ENCODE results near the gene PRKAB2. TPM values are rescaled to one million over a fixed set of nuclear protein-coding genes. Genes with fewer than 3 reads are reported as not detected.
"Not testable (repeated sequence)": the region's sequence is repeated elsewhere in the genome, so short reads cannot be mapped to it uniquely, and the experiment has no call there.

PRKAB2 gene
- polyA plus RNA-seq, 3 donors from 2014 or later, result 1.0 to 2.7 (median 2.3) TPM

DNA sequence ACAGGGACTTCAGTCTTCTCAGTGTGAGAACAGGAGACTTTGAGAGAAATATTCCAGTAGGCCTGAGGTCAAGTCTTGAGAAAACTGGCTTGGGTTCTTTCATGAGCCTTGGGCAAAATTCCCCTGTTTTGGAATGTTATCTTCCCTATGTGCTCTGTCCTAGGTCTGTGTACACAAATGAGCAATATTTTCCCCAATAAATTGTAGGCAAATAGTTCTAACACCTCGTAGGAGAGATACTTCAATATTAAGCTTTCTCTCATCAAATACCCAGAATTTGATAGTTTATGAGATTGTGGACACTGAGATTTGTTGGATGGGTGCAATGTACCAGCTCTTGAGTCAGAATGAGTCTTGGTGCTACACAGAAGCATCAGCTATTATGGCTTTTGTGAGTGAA is 57.9 kb downstream of the PRKAB2 start:
- H3K4me1 Mint-ChIP-seq; DNase-seq; H3K27me3 Mint-ChIP-seq (ENCODE audit: low read depth in 3 of 3); H3K4me3 Mint-ChIP-seq; H3K9me3 Mint-ChIP-seq; H3K36me3 Mint-ChIP-seq; H3K27ac Mint-ChIP-seq: not testable (repeated sequence)

DNA sequence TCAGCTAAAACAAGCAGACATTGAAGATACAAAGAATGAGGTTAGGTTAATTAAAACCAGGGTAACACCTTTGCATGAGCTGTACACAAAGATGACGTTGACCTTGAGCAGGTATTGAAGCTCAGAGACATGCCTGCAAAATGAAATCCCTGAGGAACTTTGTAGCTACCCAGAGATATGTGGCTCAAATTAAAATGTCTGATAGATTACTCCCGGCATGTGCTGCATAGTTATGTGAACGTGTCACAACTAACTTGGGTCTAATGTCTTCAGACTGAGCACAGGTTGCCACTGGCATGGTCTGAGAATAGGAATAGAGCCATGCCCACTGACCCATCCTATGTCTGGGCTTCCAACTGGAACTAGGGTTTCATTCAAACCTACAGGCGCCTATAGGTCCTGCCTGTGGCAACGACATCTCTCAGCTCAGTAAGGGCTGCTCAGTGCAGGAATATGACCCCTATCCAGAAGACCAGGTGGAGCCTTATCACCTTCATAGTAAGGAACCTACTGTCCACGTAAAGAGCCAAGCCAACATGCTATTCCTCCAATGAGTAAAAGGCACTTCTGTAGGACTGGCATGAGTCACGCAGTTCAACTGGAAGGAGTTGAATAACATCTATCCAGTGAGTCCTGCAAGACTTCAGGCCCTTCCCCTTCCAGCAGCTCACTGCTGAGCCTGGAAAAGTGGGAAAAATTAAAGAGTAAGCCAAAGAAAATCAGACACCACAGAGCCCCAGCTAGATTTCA is 60.7 kb downstream of the PRKAB2 start:
- H3K9me3 Mint-ChIP-seq, result no peaks in the 10 kb centered on the region
- H3K27ac Mint-ChIP-seq, result no peak overlapping the region
- H3K36me3 Mint-ChIP-seq, result no peaks in the 10 kb centered on the region
- H3K4me3 Mint-ChIP-seq, result no peak overlapping the region
- peaks cover 0 to 10% (median 4%) of the 10 kb centered on the region in 3 donors for H3K27me3 Mint-ChIP-seq (ENCODE audit: low read depth in 3 of 3)
- DNase-seq, result no peak
- H3K4me1 Mint-ChIP-seq, result no peaks in the 10 kb centered on the region

DNA sequence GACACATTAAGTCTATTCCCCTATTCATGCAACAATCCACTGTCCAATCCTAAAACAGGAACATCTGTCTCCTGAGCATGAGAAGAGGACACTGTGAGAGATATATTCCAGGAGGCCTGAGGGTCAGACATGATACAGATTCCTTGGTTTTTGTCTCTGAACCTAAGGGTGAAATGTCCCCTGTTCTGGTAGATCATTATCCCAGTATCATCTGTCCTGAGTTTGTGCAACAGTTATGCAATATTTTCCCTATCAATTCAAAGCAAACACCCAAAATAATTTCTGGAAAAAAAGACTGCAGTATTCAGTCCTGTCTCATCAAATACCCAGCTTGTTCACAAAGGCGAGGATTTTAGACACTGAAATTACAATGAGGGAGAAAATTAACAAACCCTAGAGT is 61.4 kb downstream of the PRKAB2 start:
- Mint-ChIP-seq H3K4me3 (no peak overlapping the region), H3K4me1 (no peaks in the 10 kb centered on the region), H3K27ac (no peak overlapping the region), H3K36me3 (no peaks in the 10 kb centered on the region), H3K27me3 (ENCODE audit: low read depth in 3 of 3) (peaks cover 0 to 10% (median 5%) of the 10 kb centered on the region in 3 donors), H3K9me3 (no peaks in the 10 kb centered on the region)
- DNase-seq, result no peak

DNA sequence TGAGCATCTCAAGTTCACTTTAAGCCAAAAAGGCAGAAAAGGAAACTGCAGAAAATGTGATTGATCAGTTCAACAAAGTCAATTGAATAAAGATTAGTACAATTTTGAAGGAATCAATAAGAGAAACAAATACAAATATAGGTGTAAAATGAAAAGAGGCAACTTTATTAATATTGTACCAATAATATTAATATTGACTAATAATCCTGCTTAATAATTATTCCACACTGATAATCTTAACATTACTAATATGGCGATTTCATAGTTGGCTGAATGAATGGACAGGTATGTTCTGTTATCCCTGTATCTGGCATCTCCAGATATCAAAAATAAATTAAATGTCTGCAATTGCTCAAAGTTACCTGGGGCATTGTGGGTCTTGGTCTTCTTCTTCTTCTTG is 61.8 kb downstream of the PRKAB2 start:
- Mint-ChIP-seq H3K4me3 (no peak overlapping the region), H3K9me3 (no peaks in the 10 kb centered on the region), H3K27me3 (ENCODE audit: low read depth in 3 of 3) (peaks cover 0 to 10% (median 5%) of the 10 kb centered on the region in 3 donors), H3K36me3 (no peaks in the 10 kb centered on the region), H3K4me1 (no peaks in the 10 kb centered on the region), H3K27ac (no peak overlapping the region)
- no peak for DNase-seq

DNA sequence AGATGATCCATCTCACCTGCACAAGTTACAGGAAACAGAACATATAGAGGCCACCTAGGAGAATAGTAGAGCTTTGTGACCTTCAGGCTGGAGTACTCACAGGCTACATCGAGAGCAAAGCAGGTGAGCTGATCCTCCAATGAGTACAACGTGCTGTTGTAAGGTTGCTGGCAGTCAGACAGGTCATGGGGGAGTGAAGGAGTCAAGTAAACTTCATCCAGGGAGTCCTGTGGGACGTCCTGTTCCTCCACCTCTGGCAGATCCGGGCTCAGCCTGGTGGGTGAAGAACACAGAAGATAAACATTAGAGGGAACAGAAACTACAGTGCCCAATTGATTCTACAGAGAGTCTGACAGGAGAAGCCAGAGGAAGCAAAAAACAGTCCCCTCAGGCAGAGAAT is 62.5 kb downstream of the PRKAB2 start:
- no peak for DNase-seq
- Mint-ChIP-seq H3K4me1 (no peaks in the 10 kb centered on the region), H3K27ac (no peak overlapping the region), H3K9me3 (no peaks in the 10 kb centered on the region), H3K36me3 (no peaks in the 10 kb centered on the region), H3K27me3 (ENCODE audit: low read depth in 3 of 3) (peaks cover 0 to 10% (median 5%) of the 10 kb centered on the region in 3 donors), H3K4me3 (no peak overlapping the region)

DNA sequence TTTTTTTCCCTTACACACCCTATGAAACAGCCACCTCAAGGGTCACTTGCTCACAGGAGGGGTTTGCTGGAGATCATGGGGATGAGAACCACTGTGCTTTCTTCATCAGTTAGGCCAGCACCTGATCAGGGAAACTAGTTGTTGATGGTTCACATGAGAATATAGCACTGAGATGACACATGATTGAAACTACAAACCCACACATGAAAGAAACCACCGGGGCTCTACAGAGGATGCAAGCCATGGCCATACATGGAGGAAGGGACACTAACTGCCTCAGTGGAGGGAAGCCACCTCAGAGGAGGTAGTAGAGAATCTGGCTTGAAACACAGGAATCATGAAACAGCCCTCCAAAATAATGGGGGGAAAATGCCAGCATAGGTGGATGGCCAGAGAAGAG is 63.2 kb downstream of the PRKAB2 start:
- Mint-ChIP-seq H3K4me3 (no peak overlapping the region), H3K27ac (no peak overlapping the region), H3K27me3 (ENCODE audit: low read depth in 3 of 3) (peaks cover 0 to 10% (median 3%) of the 10 kb centered on the region in 3 donors), H3K36me3 (no peaks in the 10 kb centered on the region), H3K9me3 (no peaks in the 10 kb centered on the region), H3K4me1 (no peaks in the 10 kb centered on the region)
- DNase-seq, result no peak

DNA sequence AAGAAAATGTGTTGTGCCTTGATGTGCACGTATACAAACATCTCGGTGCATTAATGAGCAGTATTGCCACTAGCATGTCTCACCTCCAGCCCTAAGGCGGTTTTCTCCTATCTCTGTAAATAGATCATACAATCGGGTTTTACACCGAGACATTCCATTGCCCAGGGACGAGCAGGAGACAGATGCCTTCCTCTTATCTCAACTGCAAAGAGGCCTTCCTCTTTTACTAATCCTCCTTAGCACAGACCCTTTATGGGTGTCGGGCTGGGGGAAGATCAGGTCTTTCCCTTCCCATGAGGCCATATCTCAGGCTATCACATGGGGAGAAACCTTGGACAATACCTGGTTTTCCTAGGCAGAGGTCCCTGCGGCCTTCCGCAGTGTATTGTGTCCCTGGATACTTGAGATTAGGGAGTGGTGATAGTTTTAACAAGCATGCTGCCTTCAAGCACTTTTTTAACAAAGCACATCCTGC is 65.8 kb downstream of the PRKAB2 start:
- not testable (repeated sequence) for H3K27ac Mint-ChIP-seq; H3K27me3 Mint-ChIP-seq (ENCODE audit: low read depth in 3 of 3); H3K4me1 Mint-ChIP-seq; DNase-seq; H3K9me3 Mint-ChIP-seq; H3K4me3 Mint-ChIP-seq; H3K36me3 Mint-ChIP-seq

DNA sequence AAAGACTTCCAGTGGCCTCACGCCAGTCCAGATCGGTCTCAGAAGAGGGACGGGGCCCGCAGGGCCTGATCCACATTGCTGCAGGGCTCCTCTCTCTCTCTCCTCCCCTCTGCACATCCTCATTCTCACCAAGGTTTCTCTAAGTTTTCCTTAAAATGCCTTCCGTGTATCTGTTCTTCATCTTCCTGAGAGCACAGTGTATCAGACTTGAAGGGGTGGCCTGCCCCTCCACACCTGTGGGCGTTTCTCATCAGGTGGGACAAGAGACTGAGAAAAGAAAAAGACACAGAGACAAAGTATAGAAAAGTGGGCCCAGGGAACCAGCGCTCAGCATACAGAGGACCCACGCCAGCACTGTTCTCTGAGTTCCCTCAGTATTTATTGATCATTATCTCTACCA is 66.4 kb downstream of the PRKAB2 start:
- no peak for DNase-seq
- H3K27ac Mint-ChIP-seq, result no peak overlapping the region

More for the DNA sequence above, 66.4 kb downstream of the PRKAB2 start:
- Mint-ChIP-seq H3K4me1 (no peaks in the 10 kb centered on the region), H3K9me3 (no peaks in the 10 kb centered on the region), H3K36me3 (no peaks in the 10 kb centered on the region), H3K27me3 (ENCODE audit: low read depth in 3 of 3) (peaks cover 0 to 7% (median 1%) of the 10 kb centered on the region in 3 donors), H3K4me3 (no peak overlapping the region)

Other genes starting within 250 kb of the PRKAB2 start
- gene NBPF12, start 234.1 kb downstream of the PRKAB2 start, polyA plus RNA-seq, result 1 to 10 TPM in 1 of 3 donors, under 1 TPM in 1, not detected in 1; 0.71 to 5.0 TPM
- 10 to 100 TPM in 1 of 3 donors, 1 to 10 TPM in 2; 1.7 to 12.3 (median 2.8) TPM for gene FMO5, start 52.9 kb upstream of the PRKAB2 start, polyA plus RNA-seq
- 10 to 100 TPM; 12.6 to 22.9 (median 14.3) TPM for gene CHD1L, start 70.2 kb upstream of the PRKAB2 start, polyA plus RNA-seq

Measured in immature natural killer cell (primary cell).